ENCODE data around the gene CBFA2T2. TPM values are rescaled to one million over a fixed set of nuclear protein-coding genes. Genes with fewer than 3 reads are reported as not detected.
"Not testable (repeated sequence)": the region's sequence is repeated elsewhere in the genome, so short reads cannot be mapped to it uniquely, and the experiment has no call there.

CBFA2T2 gene
- total RNA-seq, 2 donors from 2014 or later: 11.6 to 12.2 TPM

DNA sequence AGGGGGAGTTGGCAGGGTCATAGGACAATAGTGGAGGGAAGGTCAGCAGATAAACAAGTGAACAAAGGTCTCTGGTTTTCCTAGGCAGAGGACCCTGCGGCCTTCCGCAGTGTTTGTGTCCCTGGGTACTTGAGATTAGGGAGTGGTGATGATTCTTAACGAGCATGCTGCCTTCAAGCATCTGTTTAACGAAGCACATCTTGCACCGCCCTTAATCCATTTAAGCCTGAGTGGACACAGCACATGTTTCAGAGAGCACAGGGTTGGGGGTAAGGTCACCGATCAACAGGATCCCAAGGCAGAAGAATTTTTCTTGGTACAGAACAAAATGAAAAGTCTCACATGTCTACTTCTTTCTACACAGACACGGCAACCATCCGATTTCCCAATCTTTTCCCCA, 45.8 kb downstream of the CBFA2T2 start:
- H3K27ac Mint-ChIP-seq; DNase-seq (ENCODE audit: low spot score); H3K27me3 Mint-ChIP-seq; H3K9me3 Mint-ChIP-seq; H3K36me3 Mint-ChIP-seq; H3K4me3 Mint-ChIP-seq; H3K4me1 Mint-ChIP-seq (ENCODE audit: low read depth in 2 of 2); ATAC-seq: not testable (repeated sequence)

GRCh38 chr20:33537608-33538007, 47.7 kb downstream of the CBFA2T2 start:
- Mint-ChIP-seq H3K4me1 (ENCODE audit: low read depth in 2 of 2) (peaks cover 0 to 7% of the 10 kb centered on the region in 2 donors), H3K27me3 (no peaks in the 10 kb centered on the region), H3K4me3 (no peak overlapping the region), H3K27ac (peak overlapping the region in 1 of 2 donors; percentile 37), H3K9me3 (no peaks in the 10 kb centered on the region), H3K36me3 (no peaks in the 10 kb centered on the region)
- ATAC-seq: no peak
- DNase-seq (ENCODE audit: low spot score): no peak

- no peak overlapping the region for H3K4me3 Mint-ChIP-seq
- H3K36me3 Mint-ChIP-seq: no peaks in the 10 kb centered on the region
- H3K27ac Mint-ChIP-seq: no peak overlapping the region
- no peak for DNase-seq (ENCODE audit: low spot score)
- H3K27me3 Mint-ChIP-seq: no peaks in the 10 kb centered on the region
- ATAC-seq: no peak
- H3K9me3 Mint-ChIP-seq: no peaks in the 10 kb centered on the region
- H3K4me1 Mint-ChIP-seq (ENCODE audit: low read depth in 2 of 2): peaks cover 0 to 11% of the 10 kb centered on the region in 2 donors
Measured at GRCh38 chr20:33539129-33539528, 49.2 kb downstream of the CBFA2T2 start.

GRCh38 chr20:33540427-33540826, 50.5 kb downstream of the CBFA2T2 start:
- H3K36me3 Mint-ChIP-seq: no peaks in the 10 kb centered on the region
- H3K27me3 Mint-ChIP-seq: no peaks in the 10 kb centered on the region
- H3K9me3 Mint-ChIP-seq: no peaks in the 10 kb centered on the region
- no peak overlapping the region for H3K4me3 Mint-ChIP-seq
- DNase-seq (ENCODE audit: low spot score): no peak
- H3K4me1 Mint-ChIP-seq (ENCODE audit: low read depth in 2 of 2): peaks cover 0 to 13% of the 10 kb centered on the region in 2 donors
- no peak overlapping the region for H3K27ac Mint-ChIP-seq
- ATAC-seq: no peak

GRCh38 chr20:33541074-33541473, 51.2 kb downstream of the CBFA2T2 start:
- Mint-ChIP-seq H3K27ac (no peak overlapping the region), H3K4me3 (no peak overlapping the region), H3K9me3 (no peaks in the 10 kb centered on the region), H3K27me3 (no peaks in the 10 kb centered on the region), H3K4me1 (ENCODE audit: low read depth in 2 of 2) (peaks cover 0 to 14% of the 10 kb centered on the region in 2 donors), H3K36me3 (no peaks in the 10 kb centered on the region)
- no peak for ATAC-seq
- no peak for DNase-seq (ENCODE audit: low spot score)

- Mint-ChIP-seq H3K4me3 (no peak overlapping the region), H3K4me1 (ENCODE audit: low read depth in 2 of 2) (peaks cover 0 to 14% of the 10 kb centered on the region in 2 donors), H3K27ac (no peak overlapping the region), H3K36me3 (no peaks in the 10 kb centered on the region), H3K27me3 (no peaks in the 10 kb centered on the region), H3K9me3 (no peaks in the 10 kb centered on the region)
- ATAC-seq (no peak), DNase-seq (ENCODE audit: low spot score) (no peak)
Measured at GRCh38 chr20:33541797-33542196, 51.9 kb downstream of the CBFA2T2 start.

DNA sequence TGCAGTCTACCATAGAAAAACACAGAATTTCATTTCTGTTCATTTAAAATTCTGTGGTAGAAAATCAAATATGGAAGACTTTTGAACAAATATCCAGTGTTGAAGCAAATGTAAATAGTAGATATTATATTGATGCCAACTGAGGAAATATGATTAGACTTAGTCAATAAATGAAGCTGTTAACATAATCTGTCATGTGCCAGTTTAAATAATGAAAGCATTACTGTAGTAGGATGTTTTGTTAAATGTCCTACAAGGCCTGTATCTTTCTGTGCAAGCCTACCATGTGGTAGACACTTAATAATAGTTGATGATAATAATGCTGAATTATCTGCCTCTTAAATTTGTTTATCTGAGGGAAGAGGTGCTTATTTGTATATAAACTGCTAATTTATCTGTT, 55.9 kb downstream of the CBFA2T2 start:
- H3K36me3 Mint-ChIP-seq: no peaks in the 10 kb centered on the region
- DNase-seq (ENCODE audit: low spot score) (no peak), ATAC-seq (no peak)
- H3K27me3 Mint-ChIP-seq: no peaks in the 10 kb centered on the region
- H3K9me3 Mint-ChIP-seq: no peaks in the 10 kb centered on the region
- no peak overlapping the region for H3K4me3 Mint-ChIP-seq
- no peak overlapping the region for H3K27ac Mint-ChIP-seq
- peaks cover 0 to 10% of the 10 kb centered on the region in 2 donors for H3K4me1 Mint-ChIP-seq (ENCODE audit: low read depth in 2 of 2)

DNA sequence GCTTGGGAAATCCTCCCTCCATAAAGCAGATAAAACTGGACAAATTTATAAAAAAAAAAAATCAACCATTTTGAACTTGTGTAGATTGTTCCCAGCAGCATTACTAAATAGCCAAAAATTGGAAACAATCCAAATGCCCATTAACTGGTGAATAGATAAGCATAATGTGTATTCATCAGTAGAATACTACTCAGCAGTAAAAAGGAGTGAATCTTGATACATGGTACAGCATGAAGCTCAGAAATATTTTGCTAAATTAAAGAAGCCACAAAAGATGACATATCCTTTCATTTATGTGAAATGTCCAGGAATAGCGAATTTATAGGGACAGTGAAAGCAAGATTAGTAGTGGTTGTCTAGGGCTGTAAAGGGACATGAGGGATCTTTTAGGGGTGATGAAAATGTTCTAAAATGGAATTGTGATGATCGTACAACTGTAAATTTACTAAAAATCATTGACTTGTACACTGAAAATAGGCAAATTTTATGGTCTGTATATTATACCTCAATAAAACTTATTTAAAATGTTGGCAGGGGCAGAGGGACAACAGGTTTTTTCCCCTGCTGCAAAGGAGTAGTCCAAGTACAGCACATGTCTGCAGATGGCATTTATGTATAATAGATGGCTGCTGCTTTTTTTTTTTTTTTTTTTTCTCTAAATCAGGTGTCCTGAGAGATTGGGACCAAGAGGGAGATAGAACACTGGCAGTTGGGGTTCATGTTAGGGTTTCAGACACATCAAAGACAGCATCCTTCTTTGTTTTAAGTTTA, 59.5 kb downstream of the CBFA2T2 start:
- Mint-ChIP-seq H3K27me3 (no peaks in the 10 kb centered on the region), H3K27ac (no peak overlapping the region)

DNA sequence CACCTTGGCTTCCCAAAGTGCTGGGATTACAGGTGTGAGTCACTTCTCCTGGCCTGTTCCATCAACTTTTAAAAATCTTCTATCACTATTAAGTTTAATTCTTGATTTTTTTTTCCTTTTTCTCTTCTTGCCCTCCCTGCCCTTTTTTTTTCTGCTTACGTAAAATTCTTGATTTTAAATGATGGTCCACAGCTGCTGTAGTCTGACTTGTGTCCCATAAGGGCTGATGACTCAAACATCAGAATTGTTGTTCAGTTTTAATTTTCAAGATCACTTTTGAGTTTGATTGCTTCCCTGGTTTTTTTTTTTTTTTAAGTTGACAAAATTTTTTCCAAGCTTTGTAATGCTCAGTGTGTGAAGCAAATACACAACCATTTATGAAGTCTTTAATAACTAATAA, 61.9 kb downstream of the CBFA2T2 start:
- H3K9me3 Mint-ChIP-seq: no peaks in the 10 kb centered on the region
- H3K4me3 Mint-ChIP-seq: no peak overlapping the region
- peaks cover 5% of the 10 kb centered on the region for H3K36me3 Mint-ChIP-seq
- ATAC-seq (no peak), DNase-seq (ENCODE audit: low spot score) (no peak)
- H3K27ac Mint-ChIP-seq: peak overlapping the region in 1 of 2 donors; percentile 0
- no peaks in the 10 kb centered on the region for H3K27me3 Mint-ChIP-seq
- H3K4me1 Mint-ChIP-seq (ENCODE audit: low read depth in 2 of 2): peaks cover 9 to 15% of the 10 kb centered on the region in 2 donors

More for the DNA sequence above, 59.5 kb downstream of the CBFA2T2 start:
- DNase-seq (ENCODE audit: low spot score) (no peak), ATAC-seq (no peak)
- Mint-ChIP-seq H3K9me3 (no peaks in the 10 kb centered on the region), H3K4me3 (no peak overlapping the region), H3K4me1 (ENCODE audit: low read depth in 2 of 2) (peaks cover 0 to 5% of the 10 kb centered on the region in 2 donors), H3K36me3 (peaks cover 5% of the 10 kb centered on the region)

- Mint-ChIP-seq H3K27ac (peak overlapping the region in 1 of 2 donors; percentile 0), H3K9me3 (no peaks in the 10 kb centered on the region), H3K36me3 (peaks cover 5% of the 10 kb centered on the region), H3K27me3 (no peaks in the 10 kb centered on the region), H3K4me1 (ENCODE audit: low read depth in 2 of 2) (peaks cover 9 to 15% of the 10 kb centered on the region in 2 donors), H3K4me3 (no peak overlapping the region)
- ATAC-seq: no peak
- no peak for DNase-seq (ENCODE audit: low spot score)
Measured at GRCh38 chr20:33552519-33552918, 62.6 kb downstream of the CBFA2T2 start.

DNA sequence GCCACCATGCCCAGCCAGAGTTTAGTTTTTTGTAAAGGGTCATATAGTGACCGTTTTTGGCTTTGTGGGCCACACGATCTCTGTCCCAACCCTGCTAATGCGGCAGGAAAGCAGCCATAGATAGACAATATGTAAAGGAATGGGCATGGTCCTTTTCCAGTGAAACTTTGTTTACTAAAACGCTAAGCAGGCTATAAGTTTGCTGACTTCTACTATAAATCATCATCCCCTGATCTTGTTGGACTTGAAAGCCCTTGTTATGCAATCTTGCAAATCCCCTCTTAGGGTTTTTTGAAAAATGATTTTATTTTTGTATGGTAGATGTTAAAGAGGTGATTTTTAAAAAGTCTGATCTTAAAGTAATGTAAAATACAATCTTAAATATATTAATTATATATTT, 63.6 kb downstream of the CBFA2T2 start:
- H3K4me1 Mint-ChIP-seq (ENCODE audit: low read depth in 2 of 2): peaks cover 9 to 15% of the 10 kb centered on the region in 2 donors
- peaks cover 8% of the 10 kb centered on the region for H3K36me3 Mint-ChIP-seq
- H3K27ac Mint-ChIP-seq: peak overlapping the region in 1 of 2 donors; percentile 0
- no peaks in the 10 kb centered on the region for H3K9me3 Mint-ChIP-seq
- ATAC-seq: no peak
- H3K27me3 Mint-ChIP-seq: no peaks in the 10 kb centered on the region
- DNase-seq (ENCODE audit: low spot score): no peak
- H3K4me3 Mint-ChIP-seq: no peak overlapping the region

- DNase-seq (ENCODE audit: low spot score): no peak
- H3K4me3 Mint-ChIP-seq: peak overlapping the region; percentile 37
- peak overlapping the region; percentile 80 to 87 for H3K27ac Mint-ChIP-seq
Measured at GRCh38 chr20:33554914-33555420, 65.1 kb downstream of the CBFA2T2 start.

GRCh38 chr20:33555755-33556154, 65.9 kb downstream of the CBFA2T2 start:
- ATAC-seq (no peak), DNase-seq (ENCODE audit: low spot score) (no peak)
- peaks cover 9 to 15% of the 10 kb centered on the region in 2 donors for H3K4me1 Mint-ChIP-seq (ENCODE audit: low read depth in 2 of 2)
- peak overlapping the region; percentile 80 to 87 for H3K27ac Mint-ChIP-seq
- peak overlapping the region; percentile 25 for H3K4me3 Mint-ChIP-seq
- H3K9me3 Mint-ChIP-seq: no peaks in the 10 kb centered on the region
- H3K36me3 Mint-ChIP-seq: peaks cover 9% of the 10 kb centered on the region
- no peaks in the 10 kb centered on the region for H3K27me3 Mint-ChIP-seq

More at GRCh38 chr20:33554914-33555420, 65.1 kb downstream of the CBFA2T2 start:
- Mint-ChIP-seq H3K4me1 (ENCODE audit: low read depth in 2 of 2) (peaks cover 9 to 15% of the 10 kb centered on the region in 2 donors), H3K9me3 (no peaks in the 10 kb centered on the region), H3K27me3 (no peaks in the 10 kb centered on the region), H3K36me3 (peaks cover 9% of the 10 kb centered on the region)
- ATAC-seq: peak; percentile 98 to 99

GRCh38 chr20:33556246-33556645, 66.3 kb downstream of the CBFA2T2 start:
- ATAC-seq (no peak), DNase-seq (ENCODE audit: low spot score) (no peak)
- peak overlapping the region; percentile 80 to 87 for H3K27ac Mint-ChIP-seq
- no peaks in the 10 kb centered on the region for H3K27me3 Mint-ChIP-seq
- no peaks in the 10 kb centered on the region for H3K9me3 Mint-ChIP-seq
- peak overlapping the region; percentile 25 for H3K4me3 Mint-ChIP-seq
- H3K36me3 Mint-ChIP-seq: peaks cover 9% of the 10 kb centered on the region
- H3K4me1 Mint-ChIP-seq (ENCODE audit: low read depth in 2 of 2): peaks cover 9 to 15% of the 10 kb centered on the region in 2 donors

All from natural killer cell treated with Interleukin-12 subunit alpha and Interleukin-12 subunit beta and Interleukin-15 and Interleukin-18, amount 100 ng/mL, for 72 hours (primary cell).